Left ventricle myocardium inferior (tissue), 1 donor: ENCODE data around the gene STAT5A. TPM values are rescaled to one million over a fixed set of nuclear protein-coding genes. Genes with fewer than 3 reads are reported as not detected.

ENCODE experiments used
- DNase-seq: peaks from one replicate; pipeline ENCODE4 v3.0.0-alpha.2; 2020
- H3K27ac ChIP-seq: fragments of 200-600 bp; replicated peaks from 2 replicates; pipeline ENCODE4 v1.8.0; 2021
- H3K27me3 ChIP-seq: fragments of 200-600 bp; 2 replicates; pipeline ENCODE4 v1.8.0; 2021; ENCODE audit warnings: low read depth
- H3K36me3 ChIP-seq: fragments of 200-600 bp; 2 replicates; pipeline ENCODE4 v1.8.0; 2021
- H3K4me1 ChIP-seq: fragments of 200-600 bp; 2 replicates; pipeline ENCODE4 v1.8.0; 2021
- H3K4me3 ChIP-seq: fragments of 200-600 bp; 2 replicates; pipeline ENCODE4 v1.8.0; 2021; ENCODE audit warnings: mild to moderate bottlenecking, moderate library complexity
- H3K9me3 ChIP-seq: fragments of 200-600 bp; replicated peaks from 2 replicates; pipeline ENCODE4 v1.8.0; 2021
- CTCF ChIP-seq: fragments of 200-600 bp; IDR thresholded peaks from 2 replicates; pipeline ENCODE4 v1.8.0; 2021; ENCODE audit warnings: antibody characterized with exemption, mild to moderate bottlenecking, borderline replicate concordance
- intact Hi-C: fragments of 100-400 bp; cut with micrococcal nuclease; formaldehyde crosslinking; loops from one replicate; pipeline ENCODE4 v1.11.0; 2022
- total RNA-seq: library from RNA; stranded (reverse); fragmentation: NEBNext Ultra II Directional; extraction: Animal tissue kit (Norgen Biotek cat#: 25700); gene quantifications from one replicate; pipeline ENCODE4 v1.2.1, GENCODE V29; 2021
- donor health status: DM: no; HTN: yes; CAD: no; lungs with severe emphysema.

Gene STAT5A
- total RNA-seq, 1 donor from 2014 or later: 16.7 TPM

GRCh38 chr17:42341568-42341967, 53.3 kb downstream of the STAT5A start:
- Histone ChIP-seq H3K9me3 (no peaks in the 10 kb centered on the region), H3K4me3 (no peak overlapping the region), H3K27me3 (no peaks in the 10 kb centered on the region), H3K27ac (peak overlapping the region; percentile 54), H3K36me3 (peaks cover 92% of the 10 kb centered on the region), H3K4me1 (peaks cover 33% of the 10 kb centered on the region)
- TF ChIP-seq CTCF: no peak
- no peak for DNase-seq
- intact Hi-C loops: no loop called here

- Histone ChIP-seq H3K27ac (peak overlapping the region; percentile 54), H3K9me3 (no peaks in the 10 kb centered on the region), H3K27me3 (no peaks in the 10 kb centered on the region), H3K4me3 (no peak overlapping the region), H3K36me3 (peaks cover 85% of the 10 kb centered on the region), H3K4me1 (peaks cover 42% of the 10 kb centered on the region)
- intact Hi-C loops: no loop called here
- TF ChIP-seq CTCF: no peak
- no peak for DNase-seq
Observed at GRCh38 chr17:42342242-42343008, 54.1 kb downstream of the STAT5A start.

- intact Hi-C loops: no loop called here
- DNase-seq: no peak
- Histone ChIP-seq H3K27me3 (no peaks in the 10 kb centered on the region), H3K36me3 (peaks cover 62% of the 10 kb centered on the region), H3K9me3 (no peaks in the 10 kb centered on the region), H3K27ac (no peak overlapping the region), H3K4me3 (no peak overlapping the region), H3K4me1 (peaks cover 73% of the 10 kb centered on the region)
- no peak for TF ChIP-seq CTCF
Observed at GRCh38 chr17:42345396-42346073, 57.2 kb downstream of the STAT5A start.

GRCh38 chr17:42346481-42346880, 58.2 kb downstream of the STAT5A start:
- Histone ChIP-seq H3K36me3 (peaks cover 52% of the 10 kb centered on the region), H3K4me1 (peaks cover 66% of the 10 kb centered on the region), H3K9me3 (no peaks in the 10 kb centered on the region), H3K27me3 (no peaks in the 10 kb centered on the region), H3K27ac (peak overlapping the region; percentile 23), H3K4me3 (no peak overlapping the region)
- no peak for TF ChIP-seq CTCF
- intact Hi-C loops: no loop called here
- DNase-seq: no peak

GRCh38 chr17:42347198-42347597, 58.9 kb downstream of the STAT5A start:
- no peak for DNase-seq
- peaks cover 60% of the 10 kb centered on the region for H3K4me1 ChIP-seq
- intact Hi-C loops: no loop called here

More at GRCh38 chr17:42347198-42347597, 58.9 kb downstream of the STAT5A start:
- Histone ChIP-seq H3K27me3 (no peaks in the 10 kb centered on the region), H3K4me3 (no peak overlapping the region), H3K27ac (peak overlapping the region; percentile 45), H3K9me3 (no peaks in the 10 kb centered on the region), H3K36me3 (peaks cover 45% of the 10 kb centered on the region)
- no peak for TF ChIP-seq CTCF
